Large intestine (tissue), 3 donors: ENCODE results near the gene CETP. TPM values are rescaled to one million over a fixed set of nuclear protein-coding genes. Genes with fewer than 3 reads are reported as not detected.
A peak's percentile ranks its signal among the peaks of the same experiment; 100 is the strongest.

ENCODE experiments used
- DNase-seq, 2 donors: peaks; one replicate each; pipeline versions ENCODE4 v3.0.0 to v3.0.0-alpha.2; 2013
- H3K27ac ChIP-seq: one replicate; pipeline ENCODE4 v1.5.1; 2013; ENCODE audit warnings: low read length
- H3K27me3 ChIP-seq: 2 replicates; pipeline ENCODE4 v1.6.1; 2013; ENCODE audit warnings: low read length; ENCODE audit not compliant: control insufficient read depth, insufficient read depth
- H3K36me3 ChIP-seq: 2 replicates; pipeline ENCODE4 v1.6.1; 2013; ENCODE audit warnings: low read length; ENCODE audit not compliant: control insufficient read depth, insufficient read depth
- H3K4me1 ChIP-seq: one replicate; pipeline ENCODE4 v1.6.1; 2013; ENCODE audit warnings: low read length; ENCODE audit not compliant: control insufficient read depth, insufficient read depth
- H3K4me3 ChIP-seq: one replicate; pipeline ENCODE4 v1.5.1; 2013; ENCODE audit warnings: low read length
- H3K9me3 ChIP-seq: one replicate; pipeline ENCODE4 v1.6.1; 2013; ENCODE audit warnings: mild to moderate bottlenecking, low read depth, low read length, moderate library complexity; ENCODE audit not compliant: control insufficient read depth
- WGBS: methylation state at CpG from one replicate; pipeline ENCODE4 v1.1.5; 2013; ENCODE audit warnings: low lambda C conversion rate; ENCODE audit not compliant: insufficient coverage; 5-methylcytosine and 5-hydroxymethylcytosine counted together
- polyA plus RNA-seq: library from polyadenylated mRNA; unstranded; fragments of 120-200 nt; gene quantifications from one replicate; pipeline ENCODE4 v1.2.1, GENCODE V29; 2013

The CETP gene
- polyA plus RNA-seq, 1 donor = 3.1 TPM

DNA sequence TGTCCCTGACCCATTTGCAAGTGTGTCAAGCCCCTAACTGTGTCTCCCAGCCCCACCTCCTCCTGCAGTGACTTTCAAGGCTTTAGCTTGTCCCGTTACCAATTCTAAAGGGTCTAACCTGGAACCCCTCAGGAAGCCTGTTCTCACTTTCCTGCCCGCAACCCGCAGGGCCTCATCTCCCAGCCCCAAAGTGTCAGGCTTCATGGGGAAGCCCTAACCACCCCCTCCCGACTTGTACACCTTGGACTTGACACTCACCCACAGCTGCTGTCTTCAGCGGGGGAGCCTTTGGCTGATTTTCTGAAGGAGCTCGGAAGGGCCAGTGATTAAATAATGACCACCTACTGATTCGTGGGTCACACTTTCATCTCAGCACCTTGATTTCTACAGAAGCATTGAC, 60.7 kb downstream of the CETP start:
- Histone ChIP-seq H3K9me3 (no peaks in the 10 kb centered on the region), H3K4me1 (peaks cover 13% of the 10 kb centered on the region), H3K27me3 (no peaks in the 10 kb centered on the region), H3K27ac (no peak overlapping the region), H3K36me3 (peaks cover 9% of the 10 kb centered on the region), H3K4me3 (no peak overlapping the region)
- no CpG with 5 or more reads among the region's 7 CpGs for WGBS
- DNase-seq = no peak

DNA sequence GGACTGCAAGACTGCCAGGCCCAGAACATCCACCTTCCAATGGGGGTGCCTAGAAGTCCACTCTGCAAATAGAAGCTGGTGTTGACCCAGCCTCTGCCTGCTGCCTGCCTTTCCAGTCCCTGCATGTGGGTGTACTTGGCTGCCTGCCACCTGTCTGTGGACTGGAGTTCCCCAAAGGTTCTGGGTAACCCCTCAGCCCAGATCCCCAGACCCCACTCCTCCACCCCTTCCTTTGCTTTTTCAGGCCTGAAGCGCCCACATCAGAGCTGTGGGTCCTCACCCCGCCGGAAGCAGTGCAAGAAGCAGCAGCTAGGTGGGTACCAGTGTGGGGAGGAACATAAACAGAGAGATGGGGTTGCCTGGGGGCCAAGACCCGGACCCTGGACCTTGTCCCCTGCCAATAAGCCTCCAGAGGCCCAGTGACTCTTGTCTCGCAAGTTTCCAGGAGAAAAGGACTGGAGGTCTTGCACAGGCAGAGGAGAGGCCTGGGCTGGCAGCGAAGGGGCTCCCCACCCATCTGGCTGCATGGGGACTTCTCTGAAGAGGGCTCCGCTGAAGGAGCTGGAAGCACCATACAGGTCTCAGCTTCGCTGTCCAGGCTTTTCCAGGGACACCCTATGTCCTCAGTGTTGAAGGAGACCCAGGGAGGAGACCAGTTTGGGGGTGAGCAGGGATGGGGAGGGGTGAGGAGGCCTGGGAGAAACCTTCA, 61.9 kb downstream of the CETP start:
- no CpG with 5 or more reads among the region's 8 CpGs for WGBS
- peak; percentile 18 to 55 for DNase-seq
- no peak overlapping the region for H3K4me3 ChIP-seq
- no peaks in the 10 kb centered on the region for H3K27me3 ChIP-seq
- H3K27ac ChIP-seq = no peak overlapping the region
- H3K36me3 ChIP-seq = peaks cover 9% of the 10 kb centered on the region
- H3K4me1 ChIP-seq = peaks cover 13% of the 10 kb centered on the region
- no peaks in the 10 kb centered on the region for H3K9me3 ChIP-seq

DNA sequence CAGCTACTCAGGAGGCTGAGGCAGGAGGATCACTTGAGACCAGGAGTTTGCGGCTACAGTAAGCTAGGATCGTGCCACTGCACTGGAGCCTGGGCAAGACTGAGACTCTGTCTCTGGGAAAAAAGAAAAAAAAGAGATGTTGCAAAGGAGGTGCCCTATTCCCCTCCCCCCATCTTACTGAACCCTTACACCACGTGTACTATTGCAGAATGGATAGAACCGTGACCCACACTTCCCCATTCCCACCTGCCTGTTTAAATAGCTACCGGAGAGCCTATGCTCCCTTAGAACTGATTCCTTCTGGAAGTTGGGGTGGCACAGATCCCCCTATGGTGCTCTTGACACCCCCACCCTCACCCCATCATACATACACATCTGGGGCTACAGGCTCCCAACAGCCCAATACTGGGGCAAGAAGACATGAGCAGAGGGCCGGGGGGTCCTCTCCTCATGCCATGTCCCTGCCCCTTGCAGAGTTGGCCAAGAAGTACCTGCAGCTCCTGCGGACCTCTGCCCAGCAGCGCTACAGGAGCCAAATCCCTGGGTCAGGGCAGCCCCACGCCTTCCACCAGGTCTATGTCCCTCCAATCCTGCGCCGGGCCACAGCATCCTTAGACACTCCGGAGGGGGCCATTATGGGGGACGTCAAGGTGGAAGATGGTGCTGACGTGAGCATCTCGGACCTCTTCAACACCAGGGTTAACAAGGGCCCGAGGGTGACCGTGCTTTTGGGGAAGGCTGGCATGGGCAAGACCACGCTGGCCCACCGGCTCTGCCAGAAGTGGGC, 63.3 kb downstream of the CETP start:
- no peak overlapping the region for H3K27ac ChIP-seq
- no peak overlapping the region for H3K4me3 ChIP-seq
- H3K36me3 ChIP-seq = peaks cover 9% of the 10 kb centered on the region
- no peak for DNase-seq
- no peaks in the 10 kb centered on the region for H3K27me3 ChIP-seq
- WGBS = no CpG with 5 or more reads among the region's 19 CpGs
- peaks cover 13% of the 10 kb centered on the region for H3K4me1 ChIP-seq
- no peaks in the 10 kb centered on the region for H3K9me3 ChIP-seq

DNA sequence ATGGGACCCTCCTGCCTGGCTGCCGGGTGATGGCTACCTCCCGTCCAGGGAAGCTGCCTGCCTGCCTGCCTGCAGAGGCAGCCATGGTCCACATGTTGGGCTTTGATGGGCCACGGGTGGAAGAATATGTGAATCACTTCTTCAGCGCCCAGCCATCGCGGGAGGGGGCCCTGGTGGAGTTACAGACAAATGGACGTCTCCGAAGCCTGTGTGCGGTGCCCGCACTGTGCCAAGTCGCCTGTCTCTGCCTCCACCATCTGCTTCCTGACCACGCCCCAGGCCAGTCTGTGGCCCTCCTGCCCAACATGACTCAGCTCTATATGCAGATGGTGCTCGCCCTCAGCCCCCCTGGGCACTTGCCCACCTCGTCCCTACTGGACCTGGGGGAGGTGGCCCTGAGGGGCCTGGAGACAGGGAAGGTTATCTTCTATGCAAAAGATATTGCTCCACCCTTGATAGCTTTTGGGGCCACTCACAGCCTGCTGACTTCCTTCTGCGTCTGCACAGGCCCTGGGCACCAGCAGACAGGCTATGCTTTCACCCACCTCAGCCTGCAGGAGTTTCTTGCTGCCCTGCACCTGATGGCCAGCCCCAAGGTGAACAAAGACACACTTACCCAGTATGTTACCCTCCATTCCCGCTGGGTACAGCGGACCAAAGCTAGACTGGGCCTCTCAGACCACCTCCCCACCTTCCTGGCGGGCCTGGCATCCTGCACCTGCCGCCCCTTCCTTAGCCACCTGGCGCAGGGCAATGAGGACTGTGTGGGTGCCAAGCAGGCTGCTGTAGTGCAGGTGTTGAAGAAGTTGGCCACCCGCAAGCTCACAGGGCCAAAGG, 64.4 kb downstream of the CETP start:
- H3K27ac ChIP-seq = no peak overlapping the region
- no CpG with 5 or more reads among the region's 21 CpGs for whole genome bisulfite sequencing
- H3K4me1 ChIP-seq = peaks cover 13% of the 10 kb centered on the region
- H3K4me3 ChIP-seq = no peak overlapping the region
- H3K27me3 ChIP-seq = no peaks in the 10 kb centered on the region
- peaks cover 6% of the 10 kb centered on the region for H3K36me3 ChIP-seq
- no peaks in the 10 kb centered on the region for H3K9me3 ChIP-seq
- no peak for DNase-seq

DNA sequence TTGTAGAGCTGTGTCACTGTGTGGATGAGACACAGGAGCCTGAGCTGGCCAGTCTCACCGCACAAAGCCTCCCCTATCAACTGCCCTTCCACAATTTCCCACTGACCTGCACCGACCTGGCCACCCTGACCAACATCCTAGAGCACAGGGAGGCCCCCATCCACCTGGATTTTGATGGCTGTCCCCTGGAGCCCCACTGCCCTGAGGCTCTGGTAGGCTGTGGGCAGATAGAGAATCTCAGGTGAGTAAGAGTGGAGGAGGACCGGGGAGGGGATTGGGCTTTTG, 65.0 kb downstream of the CETP start:
- H3K27ac ChIP-seq = no peak overlapping the region
- H3K27me3 ChIP-seq = no peaks in the 10 kb centered on the region
- no peak overlapping the region for H3K4me3 ChIP-seq
- H3K4me1 ChIP-seq = peaks cover 13% of the 10 kb centered on the region
- no peaks in the 10 kb centered on the region for H3K9me3 ChIP-seq
- H3K36me3 ChIP-seq = peaks cover under 1% of the 10 kb centered on the region
- no CpG with 5 or more reads among the region's 3 CpGs for WGBS
- no peak for DNase-seq

DNA sequence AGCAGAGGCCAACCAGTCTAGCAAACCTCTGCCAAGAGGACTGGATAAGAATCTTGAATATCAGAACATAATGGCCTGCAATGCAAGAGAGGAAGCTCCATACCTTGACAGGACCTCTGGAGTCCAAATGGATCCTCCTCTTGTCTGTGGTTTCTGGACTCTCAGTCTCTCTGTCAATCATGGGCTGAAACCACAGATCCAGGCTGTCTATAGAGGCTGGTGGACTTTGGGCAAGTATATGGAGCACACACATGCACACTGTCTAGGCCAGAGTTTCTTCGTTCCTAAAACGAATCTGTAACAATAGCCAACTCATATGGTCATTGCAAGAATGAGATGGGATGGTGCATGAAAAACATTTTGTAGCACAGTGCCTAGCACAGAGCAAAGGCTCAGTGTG, 65.3 kb downstream of the CETP start:
- Histone ChIP-seq H3K36me3 (no peaks in the 10 kb centered on the region), H3K27me3 (no peaks in the 10 kb centered on the region), H3K9me3 (no peaks in the 10 kb centered on the region), H3K4me1 (peaks cover 13% of the 10 kb centered on the region), H3K27ac (no peak overlapping the region), H3K4me3 (no peak overlapping the region)
- no peak for DNase-seq
- no CpG with 5 or more reads among the region's 2 CpGs for WGBS

DNA sequence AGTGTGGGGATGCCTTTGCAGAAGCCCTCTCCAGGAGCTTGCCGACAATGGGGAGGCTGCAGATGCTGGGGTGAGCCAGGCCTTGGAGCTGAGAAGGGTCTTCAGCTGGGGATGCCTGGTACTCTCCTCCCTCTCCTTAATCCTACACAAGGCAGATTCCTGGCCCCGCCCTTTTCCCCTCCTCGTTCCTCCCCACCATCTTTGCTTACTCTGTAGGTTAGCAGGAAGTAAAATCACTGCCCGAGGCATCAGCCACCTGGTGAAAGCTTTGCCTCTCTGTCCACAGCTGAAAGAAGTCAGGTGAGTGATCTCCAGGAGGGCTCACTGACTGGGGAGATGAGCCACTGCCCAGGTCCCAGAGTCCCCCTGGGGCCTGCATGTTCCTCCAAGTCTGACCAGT, 66.3 kb downstream of the CETP start:
- no peak overlapping the region for H3K27ac ChIP-seq
- no peak overlapping the region for H3K4me3 ChIP-seq
- no peaks in the 10 kb centered on the region for H3K36me3 ChIP-seq
- no CpG with 5 or more reads among the region's 4 CpGs for WGBS
- no peaks in the 10 kb centered on the region for H3K9me3 ChIP-seq
- H3K27me3 ChIP-seq = no peaks in the 10 kb centered on the region
- H3K4me1 ChIP-seq = peaks cover 11% of the 10 kb centered on the region
- no peak for DNase-seq

DNA sequence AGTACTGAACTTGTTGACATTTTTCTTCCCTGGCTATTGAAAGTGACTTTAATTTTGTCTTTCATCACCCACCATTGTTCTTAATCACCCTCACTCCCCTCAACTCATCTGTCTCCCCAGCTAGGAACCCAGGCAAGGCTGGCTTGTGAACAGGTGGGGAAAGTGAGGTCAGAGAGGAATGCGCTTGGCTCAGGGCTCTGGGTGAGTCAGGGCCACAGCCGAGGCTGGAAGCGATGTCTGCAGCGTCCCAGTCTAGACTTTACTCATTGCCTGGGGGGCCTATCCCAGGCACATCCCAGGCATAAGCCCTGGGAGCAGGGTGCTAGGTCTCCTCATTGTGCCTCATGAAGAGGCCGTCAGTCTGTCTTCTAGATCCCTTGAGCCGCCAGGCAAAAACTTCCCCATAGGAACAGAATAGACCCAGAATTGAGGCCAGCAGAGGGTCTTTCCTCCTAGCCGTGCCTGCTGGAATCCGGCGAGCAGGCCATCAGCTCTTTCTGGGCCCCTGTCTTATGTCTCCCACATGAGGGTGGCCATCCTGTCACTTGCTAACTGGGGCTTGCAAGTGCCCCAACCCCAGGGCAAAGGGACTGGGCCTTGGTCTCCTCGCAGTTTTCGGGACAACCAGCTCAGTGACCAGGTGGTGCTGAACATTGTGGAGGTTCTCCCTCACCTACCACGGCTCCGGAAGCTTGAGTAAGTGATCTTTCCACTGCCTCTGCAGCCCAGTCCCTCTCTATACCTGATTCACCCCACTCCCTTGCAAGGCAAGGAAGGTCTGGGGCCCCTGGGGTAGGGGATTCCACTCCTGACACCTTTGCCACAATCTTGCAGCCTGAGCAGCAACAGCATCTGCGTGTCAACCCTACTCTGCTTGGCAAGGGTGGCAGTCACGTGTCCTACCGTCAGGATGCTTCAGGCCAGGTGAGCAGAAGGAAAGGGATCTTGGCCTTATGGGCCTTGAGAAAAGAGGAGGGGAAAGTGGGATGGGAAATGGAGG, 67.7 kb downstream of the CETP start:
- no peaks in the 10 kb centered on the region for H3K36me3 ChIP-seq
- no peak overlapping the region for H3K27ac ChIP-seq
- no peaks in the 10 kb centered on the region for H3K27me3 ChIP-seq
- H3K4me3 ChIP-seq = no peak overlapping the region
- peaks cover under 1% of the 10 kb centered on the region for H3K4me1 ChIP-seq
- no CpG with 5 or more reads among the region's 16 CpGs for WGBS
- H3K9me3 ChIP-seq = no peaks in the 10 kb centered on the region
- DNase-seq = no peak

DNA sequence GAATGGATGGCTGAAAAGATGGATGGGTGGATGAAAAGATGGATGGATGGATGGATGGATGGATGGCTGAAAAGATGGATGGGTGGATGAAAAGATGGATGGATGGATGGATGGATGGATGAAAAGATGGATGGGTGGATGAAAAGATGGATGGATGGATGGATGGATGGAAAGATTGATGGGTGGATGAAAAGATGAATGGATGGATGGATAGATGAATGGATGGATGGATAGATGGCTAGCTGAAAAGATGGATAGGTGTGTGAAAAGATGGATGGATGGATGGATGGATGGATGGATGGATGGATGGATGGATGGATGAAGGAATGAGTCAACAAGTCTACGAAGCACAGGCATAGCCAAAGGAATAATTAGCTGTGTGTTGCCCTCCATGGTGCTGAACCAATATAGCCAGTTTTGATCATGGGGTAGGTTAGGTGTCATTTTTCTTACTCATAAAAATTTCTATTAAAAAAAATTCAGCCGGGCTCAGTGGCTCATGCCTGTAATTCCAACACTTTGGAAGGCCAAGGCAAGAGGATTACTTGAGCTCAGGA, 68.7 kb downstream of the CETP start:
- H3K4me1 ChIP-seq = no peaks in the 10 kb centered on the region

More for the DNA sequence above, 68.7 kb downstream of the CETP start:
- Histone ChIP-seq H3K36me3 (no peaks in the 10 kb centered on the region), H3K27me3 (no peaks in the 10 kb centered on the region), H3K27ac (no peak overlapping the region), H3K9me3 (no peaks in the 10 kb centered on the region), H3K4me3 (no peak overlapping the region)
- WGBS = no CpG with 5 or more reads among the region's 2 CpGs
- DNase-seq = no peak
